WTC11 (cell line): ENCODE measurements around the gene PABPN1L.

Source experiments
- CBFB ChIP-seq: sonication (generic); formaldehyde crosslinking; IDR thresholded peaks from 2 replicates; pipeline ENCODE4 v1.8.1; 2022; ENCODE audit warnings: mild to moderate bottlenecking, low read depth, missing genetic modification reagents
- CREB1 ChIP-seq: sonication (generic); formaldehyde crosslinking; IDR thresholded peaks from 2 replicates; pipeline ENCODE4 v1.8.0; 2023; ENCODE audit warnings: mild to moderate bottlenecking, missing genetic modification reagents
- FOXK1 ChIP-seq: sonication (generic); formaldehyde crosslinking; IDR thresholded peaks from 2 replicates; pipeline ENCODE4 v1.8.0; 2022; ENCODE audit warnings: mild to moderate bottlenecking, moderate library complexity, missing genetic modification reagents
- FOXP1 ChIP-seq: sonication (generic); formaldehyde crosslinking; IDR thresholded peaks from 2 replicates; pipeline ENCODE4 v1.8.0; 2022; ENCODE audit warnings: missing genetic modification reagents, mild to moderate bottlenecking, moderate library complexity, borderline replicate concordance
- JUN ChIP-seq: sonication (generic); formaldehyde crosslinking; IDR thresholded peaks from 2 replicates; pipeline ENCODE4 v1.8.0; 2023; ENCODE audit warnings: mild to moderate bottlenecking, missing genetic modification reagents
- KAT7 ChIP-seq: sonication (generic); formaldehyde crosslinking; IDR thresholded peaks from 2 replicates; pipeline ENCODE4 v1.8.1; 2023; ENCODE audit warnings: missing genetic modification reagents, mild to moderate bottlenecking, borderline replicate concordance
- NFYB ChIP-seq: sonication (generic); formaldehyde crosslinking; conservative IDR thresholded peaks from 2 replicates; pipeline ENCODE4 v1.8.0; 2022; ENCODE audit warnings: low read depth, missing genetic modification reagents
- SP1 ChIP-seq: sonication (generic); formaldehyde crosslinking; conservative IDR thresholded peaks from 2 replicates; pipeline ENCODE4 v1.8.1; 2022; ENCODE audit warnings: missing genetic modification reagents
- ZNF121 ChIP-seq: sonication (generic); formaldehyde crosslinking; IDR thresholded peaks from 2 replicates; pipeline ENCODE4 v1.8.0; 2023; ENCODE audit warnings: missing genetic modification reagents
- TF ChIP-seq, protein P1 (sequence below): sonication (generic); formaldehyde crosslinking; IDR thresholded peaks from 2 replicates; pipeline ENCODE4 v1.8.1; 2023; ENCODE audit warnings: mild to moderate bottlenecking, missing genetic modification reagents
- TF ChIP-seq, protein P2 (sequence below): fragments of 200-600 bp; IDR thresholded peaks from 2 replicates; pipeline ENCODE4 v1.8.0; 2022; ENCODE audit warnings: antibody characterized with exemption
- TF ChIP-seq, protein P3 (sequence below): sonication (generic); formaldehyde crosslinking; IDR thresholded peaks from 2 replicates; pipeline ENCODE4 v1.8.0; 2022; ENCODE audit warnings: mild to moderate bottlenecking, missing genetic modification reagents
- TF ChIP-seq, protein P4 (sequence below): sonication (generic); formaldehyde crosslinking; IDR thresholded peaks from 2 replicates; pipeline ENCODE4 v1.8.1; 2023; ENCODE audit warnings: mild to moderate bottlenecking, moderate library complexity, missing genetic modification reagents

DNA sequence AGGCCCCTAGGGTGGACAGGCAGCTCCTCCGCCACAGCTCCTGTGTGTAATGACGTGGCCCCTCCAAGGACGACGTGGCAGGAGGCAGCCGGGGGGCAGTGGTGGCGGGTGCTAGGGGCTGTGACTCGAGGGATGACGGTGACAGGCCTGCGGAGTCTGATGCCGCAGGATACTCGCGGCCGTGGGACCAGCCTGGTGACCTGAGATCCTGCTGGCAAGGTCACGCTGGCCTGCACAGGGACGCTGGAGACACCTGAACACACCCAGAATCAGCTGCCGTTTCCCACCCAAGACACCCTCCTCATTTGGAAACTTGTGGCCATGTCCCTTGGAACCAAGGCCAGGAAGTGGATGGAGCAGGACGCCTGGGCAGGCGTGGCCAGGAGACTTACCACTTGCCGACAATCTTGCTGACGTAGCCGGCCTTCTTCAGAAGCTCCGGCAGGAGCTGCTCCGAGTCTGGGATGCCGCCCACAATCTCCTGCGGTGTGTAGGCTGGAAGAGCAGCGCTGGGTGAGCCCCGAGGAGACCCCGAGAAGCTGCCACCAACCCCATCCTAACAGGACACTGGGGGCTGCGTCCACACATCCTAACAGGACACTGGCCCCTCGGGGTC lies 25.8 kb downstream of the PABPN1L start:
- TF ChIP-seq ZNF121 (no peak), CREB1 (CRISPR knock-in tag) (no peak), FOXK1 (CRISPR knock-in tag) (no peak), CBFB (CRISPR knock-in tag) (no peak), NFYB (CRISPR knock-in tag) (no peak), FOXP1 (CRISPR knock-in tag) (no peak), JUN (CRISPR knock-in tag) (no peak), KAT7 (CRISPR knock-in tag) (no peak), SP1 (CRISPR knock-in tag) (no peak)
- TF ChIP-seq, protein P1, sequence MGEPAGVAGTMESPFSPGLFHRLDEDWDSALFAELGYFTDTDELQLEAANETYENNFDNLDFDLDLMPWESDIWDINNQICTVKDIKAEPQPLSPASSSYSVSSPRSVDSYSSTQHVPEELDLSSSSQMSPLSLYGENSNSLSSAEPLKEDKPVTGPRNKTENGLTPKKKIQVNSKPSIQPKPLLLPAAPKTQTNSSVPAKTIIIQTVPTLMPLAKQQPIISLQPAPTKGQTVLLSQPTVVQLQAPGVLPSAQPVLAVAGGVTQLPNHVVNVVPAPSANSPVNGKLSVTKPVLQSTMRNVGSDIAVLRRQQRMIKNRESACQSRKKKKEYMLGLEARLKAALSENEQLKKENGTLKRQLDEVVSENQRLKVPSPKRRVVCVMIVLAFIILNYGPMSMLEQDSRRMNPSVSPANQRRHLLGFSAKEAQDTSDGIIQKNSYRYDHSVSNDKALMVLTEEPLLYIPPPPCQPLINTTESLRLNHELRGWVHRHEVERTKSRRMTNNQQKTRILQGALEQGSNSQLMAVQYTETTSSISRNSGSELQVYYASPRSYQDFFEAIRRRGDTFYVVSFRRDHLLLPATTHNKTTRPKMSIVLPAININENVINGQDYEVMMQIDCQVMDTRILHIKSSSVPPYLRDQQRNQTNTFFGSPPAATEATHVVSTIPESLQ (CRISPR knock-in tag), result no peak
- TF ChIP-seq, protein P2, sequence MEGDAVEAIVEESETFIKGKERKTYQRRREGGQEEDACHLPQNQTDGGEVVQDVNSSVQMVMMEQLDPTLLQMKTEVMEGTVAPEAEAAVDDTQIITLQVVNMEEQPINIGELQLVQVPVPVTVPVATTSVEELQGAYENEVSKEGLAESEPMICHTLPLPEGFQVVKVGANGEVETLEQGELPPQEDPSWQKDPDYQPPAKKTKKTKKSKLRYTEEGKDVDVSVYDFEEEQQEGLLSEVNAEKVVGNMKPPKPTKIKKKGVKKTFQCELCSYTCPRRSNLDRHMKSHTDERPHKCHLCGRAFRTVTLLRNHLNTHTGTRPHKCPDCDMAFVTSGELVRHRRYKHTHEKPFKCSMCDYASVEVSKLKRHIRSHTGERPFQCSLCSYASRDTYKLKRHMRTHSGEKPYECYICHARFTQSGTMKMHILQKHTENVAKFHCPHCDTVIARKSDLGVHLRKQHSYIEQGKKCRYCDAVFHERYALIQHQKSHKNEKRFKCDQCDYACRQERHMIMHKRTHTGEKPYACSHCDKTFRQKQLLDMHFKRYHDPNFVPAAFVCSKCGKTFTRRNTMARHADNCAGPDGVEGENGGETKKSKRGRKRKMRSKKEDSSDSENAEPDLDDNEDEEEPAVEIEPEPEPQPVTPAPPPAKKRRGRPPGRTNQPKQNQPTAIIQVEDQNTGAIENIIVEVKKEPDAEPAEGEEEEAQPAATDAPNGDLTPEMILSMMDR, result no peak
- TF ChIP-seq, protein P3, sequence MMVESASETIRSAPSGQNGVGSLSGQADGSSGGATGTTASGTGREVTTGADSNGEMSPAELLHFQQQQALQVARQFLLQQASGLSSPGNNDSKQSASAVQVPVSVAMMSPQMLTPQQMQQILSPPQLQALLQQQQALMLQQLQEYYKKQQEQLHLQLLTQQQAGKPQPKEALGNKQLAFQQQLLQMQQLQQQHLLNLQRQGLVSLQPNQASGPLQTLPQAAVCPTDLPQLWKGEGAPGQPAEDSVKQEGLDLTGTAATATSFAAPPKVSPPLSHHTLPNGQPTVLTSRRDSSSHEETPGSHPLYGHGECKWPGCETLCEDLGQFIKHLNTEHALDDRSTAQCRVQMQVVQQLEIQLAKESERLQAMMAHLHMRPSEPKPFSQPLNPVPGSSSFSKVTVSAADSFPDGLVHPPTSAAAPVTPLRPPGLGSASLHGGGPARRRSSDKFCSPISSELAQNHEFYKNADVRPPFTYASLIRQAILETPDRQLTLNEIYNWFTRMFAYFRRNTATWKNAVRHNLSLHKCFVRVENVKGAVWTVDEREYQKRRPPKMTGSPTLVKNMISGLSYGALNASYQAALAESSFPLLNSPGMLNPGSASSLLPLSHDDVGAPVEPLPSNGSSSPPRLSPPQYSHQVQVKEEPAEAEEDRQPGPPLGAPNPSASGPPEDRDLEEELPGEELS, result no peak
- TF ChIP-seq, protein P4, sequence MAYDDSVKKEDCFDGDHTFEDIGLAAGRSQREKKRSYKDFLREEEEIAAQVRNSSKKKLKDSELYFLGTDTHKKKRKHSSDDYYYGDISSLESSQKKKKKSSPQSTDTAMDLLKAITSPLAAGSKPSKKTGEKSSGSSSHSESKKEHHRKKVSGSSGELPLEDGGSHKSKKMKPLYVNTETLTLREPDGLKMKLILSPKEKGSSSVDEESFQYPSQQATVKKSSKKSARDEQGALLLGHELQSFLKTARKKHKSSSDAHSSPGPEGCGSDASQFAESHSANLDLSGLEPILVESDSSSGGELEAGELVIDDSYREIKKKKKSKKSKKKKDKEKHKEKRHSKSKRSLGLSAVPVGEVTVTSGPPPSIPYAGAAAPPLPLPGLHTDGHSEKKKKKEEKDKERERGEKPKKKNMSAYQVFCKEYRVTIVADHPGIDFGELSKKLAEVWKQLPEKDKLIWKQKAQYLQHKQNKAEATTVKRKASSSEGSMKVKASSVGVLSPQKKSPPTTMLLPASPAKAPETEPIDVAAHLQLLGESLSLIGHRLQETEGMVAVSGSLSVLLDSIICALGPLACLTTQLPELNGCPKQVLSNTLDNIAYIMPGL (CRISPR knock-in tag), result no peak
